K562 treated with DMSO at 1 percent for 4 hours (cell line): Measurements from ENCODE around the gene APEX2. TPM values are rescaled to one million over a fixed set of nuclear protein-coding genes. Genes with fewer than 3 reads are reported as not detected.

Experiments
- total RNA-seq: library from RNA; unstranded; fragments of 300-600 nt; gene quantifications from 2 replicates; pipeline ENCODE4 v1.2.3, GENCODE V29; 2022; ENCODE audit not compliant: insufficient read depth

The APEX2 gene, protein sequence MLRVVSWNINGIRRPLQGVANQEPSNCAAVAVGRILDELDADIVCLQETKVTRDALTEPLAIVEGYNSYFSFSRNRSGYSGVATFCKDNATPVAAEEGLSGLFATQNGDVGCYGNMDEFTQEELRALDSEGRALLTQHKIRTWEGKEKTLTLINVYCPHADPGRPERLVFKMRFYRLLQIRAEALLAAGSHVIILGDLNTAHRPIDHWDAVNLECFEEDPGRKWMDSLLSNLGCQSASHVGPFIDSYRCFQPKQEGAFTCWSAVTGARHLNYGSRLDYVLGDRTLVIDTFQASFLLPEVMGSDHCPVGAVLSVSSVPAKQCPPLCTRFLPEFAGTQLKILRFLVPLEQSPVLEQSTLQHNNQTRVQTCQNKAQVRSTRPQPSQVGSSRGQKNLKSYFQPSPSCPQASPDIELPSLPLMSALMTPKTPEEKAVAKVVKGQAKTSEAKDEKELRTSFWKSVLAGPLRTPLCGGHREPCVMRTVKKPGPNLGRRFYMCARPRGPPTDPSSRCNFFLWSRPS
- total RNA-seq: 14.7 and 18.1 TPM in 2 replicates

DNA sequence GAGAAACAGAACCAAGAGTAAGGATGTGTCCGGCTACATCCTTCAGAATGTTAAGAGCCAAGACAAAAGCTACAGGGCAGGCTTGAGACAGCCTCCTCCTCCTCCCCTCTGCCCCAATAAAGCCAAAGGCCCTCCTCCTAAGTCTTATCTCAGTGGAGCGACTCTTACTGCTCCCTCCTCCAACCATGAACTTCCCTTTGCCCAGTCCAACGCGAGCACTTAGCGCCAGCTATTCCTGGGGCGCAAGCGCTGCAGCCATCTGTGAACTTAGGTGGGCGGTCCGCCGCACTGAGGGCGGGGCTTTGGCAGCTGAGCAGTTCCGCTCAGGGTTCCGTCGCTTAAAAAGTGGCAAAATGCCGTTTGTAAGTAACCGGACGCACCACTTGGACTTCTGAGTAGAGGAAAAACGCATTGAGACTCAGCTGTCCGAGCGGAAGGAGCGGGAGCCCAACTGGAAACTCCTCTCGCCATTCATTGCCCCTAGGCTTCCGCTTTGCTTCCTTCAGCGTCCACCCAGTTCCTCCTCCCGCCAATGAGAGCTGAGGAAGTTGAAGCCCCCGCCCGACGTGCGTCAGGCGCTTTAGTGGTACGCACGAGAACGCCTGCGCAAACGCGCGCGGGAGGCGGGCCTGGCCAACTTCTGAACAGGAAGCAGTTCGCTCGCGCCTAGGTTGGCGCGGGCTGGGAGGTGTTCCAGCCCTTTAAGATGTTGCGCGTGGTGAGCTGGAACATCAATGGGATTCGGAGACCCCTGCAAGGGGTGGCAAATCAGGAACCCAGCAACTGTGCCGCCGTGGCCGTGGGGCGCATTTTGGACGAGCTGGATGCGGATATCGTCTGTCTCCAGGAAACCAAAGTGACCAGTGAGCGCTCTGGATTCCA lies at the start of gene APEX2:
TSS of gene APEX2 (plus strand) at position 647 of the 882 bp plus-strand sequence. CDS start at position 707, 60 bp downstream.

DNA sequence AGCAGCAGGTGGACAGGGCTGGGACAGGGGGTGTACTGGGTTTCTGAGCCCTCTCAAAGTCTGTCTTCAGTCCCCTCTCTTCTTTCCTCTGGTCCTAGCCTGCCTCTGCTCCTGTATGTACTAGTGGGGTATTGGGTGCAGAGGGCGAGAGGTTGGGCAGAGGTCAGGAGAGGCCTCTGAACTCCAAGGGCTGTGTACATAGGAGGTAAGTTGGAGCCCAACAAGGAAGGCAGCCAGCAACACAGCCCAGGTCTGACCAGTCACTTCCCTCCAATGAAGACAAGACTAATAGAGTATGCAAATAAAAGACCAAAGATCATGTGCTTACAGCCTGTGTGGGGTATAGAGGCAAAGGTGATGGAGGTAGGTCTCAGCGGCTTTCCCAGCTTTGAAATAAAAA lies 6.1 kb upstream of the APEX2 start, which contains the start of gene PFKFB1:
TSS of gene PFKFB1 (minus strand) at position 90 of the 400 bp plus-strand sequence. CDS start 181 bp downstream, outside the sequence.

GRCh38 chrX:55030271-55031205 lies 30.4 kb downstream of the APEX2 start, which contains the start of gene ALAS2:
ALAS2 (minus strand) TSS chrX:55030977; CDS start chrX:55026000, 4,977 bp downstream.

Other genes starting within 250 kb of the APEX2 start
- gene ITIH6, start 202.1 kb upstream of the APEX2 start, total RNA-seq: not detected in 2 replicates
- 36.7 and 46.4 TPM in 2 replicates for gene MAGED2, start 192.6 kb upstream of the APEX2 start, total RNA-seq
- 0.77 and 1.3 TPM in 2 replicates for gene TRO, start 79.5 kb upstream of the APEX2 start, total RNA-seq
- gene PFKFB1, start 6.2 kb upstream of the APEX2 start, total RNA-seq: not detected in 2 replicates
- gene ALAS2, start 30.6 kb downstream of the APEX2 start, total RNA-seq: 70.5 and 86.1 TPM in 2 replicates
- gene PAGE2B, start 74.7 kb downstream of the APEX2 start, total RNA-seq: 26.0 and 28.6 TPM in 2 replicates
- gene PAGE2, start 88.7 kb downstream of the APEX2 start, total RNA-seq: 3.1 TPM in 1 of 2 replicates, not detected in the other
- 246 and 255 TPM in 2 replicates for gene PAGE5, start 220.0 kb downstream of the APEX2 start, total RNA-seq